ENCODE measurements around the gene STK32C. TPM values are rescaled to one million over a fixed set of nuclear protein-coding genes. Genes with fewer than 3 reads are reported as not detected.

Gene STK32C
- total and polyA plus RNA-seq, 10 of the 15 experiments (the other 5 are each of a cell fraction or from before 2014, with no cell fraction given), result 1.5 to 18.1 (median 6.4) TPM

- Histone ChIP-seq H3K9ac (ENCODE audit: control insufficient read depth, insufficient read depth, low read length) (no peak overlapping the region), H4K20me1 (ENCODE audit: control insufficient read depth, insufficient read depth) (no peaks in the 10 kb centered on the region), H3K79me2 (ENCODE audit: control insufficient read depth, insufficient read depth, low read length) (no peaks in the 10 kb centered on the region), H2AFZ (ENCODE audit: control insufficient read depth, low read depth, low read length) (no peak overlapping the region), H3K4me3 (no peak overlapping the region), H3K4me1 (ENCODE audit: control insufficient read depth, insufficient read depth, low read length) (no peaks in the 10 kb centered on the region), H3K27me3 (replicated peaks in 1 of 2; ENCODE audit: control insufficient read depth in 2 of 2, insufficient read depth in 2 of 2, low read length in 1 of 2) (no peaks in the 10 kb centered on the region), H3K4me2 (ENCODE audit: control insufficient read depth, insufficient read depth) (no peak overlapping the region), H3K36me3 (ENCODE audit: control insufficient read depth in 2 of 2, insufficient read depth in 2 of 2, low read length in 1 of 2) (no peaks in the 10 kb centered on the region), H3K27ac (ENCODE audit: control insufficient read depth, insufficient read depth) (no peak overlapping the region), H3K9me3 (replicated peaks; ENCODE audit: control insufficient read depth, insufficient read depth, low read length) (no peaks in the 10 kb centered on the region; the same call in 2 of the 3 replicates)
- ATAC-seq (no peak), FAIRE-seq (no peak), DNase-seq (ENCODE audit: low read depth, low spot score) (no peak)
- 64% methylated on average over 28 of the region's 46 CpGs for WGBS (ENCODE audit: insufficient coverage, insufficient replicate concordance, low lambda C conversion rate, missing lambda C conversion rate)
- ChIA-PET POLR2A (no interaction called here), CTCF (no interaction called here), SMC1A (ENCODE audit: uncharacterized antibody, unreplicated experiment) (no interaction called here), RAD21 (ENCODE audit: unreplicated experiment) (no interaction called here)
- intact Hi-C loops (cut with micrococcal nuclease; ENCODE audit: unreplicated experiment), result no loop called here
- in situ Hi-C loops (cut with MboI), result no loop called here
- TF ChIP-seq NR2C2 (IDR thresholded peaks at IDR 0.05; ENCODE audit: borderline replicate concordance, control insufficient read depth, insufficient read length, low read depth), result no peak
- TF ChIP-seq RAD21 (IDR thresholded peaks at IDR 0.05; ENCODE audit: insufficient read depth, low read depth, low read length), result 0 out of 2 replicates have a peak, but pooled peaks have one; percentile 22
- TF ChIP-seq HDGF (IDR thresholded peaks at IDR 0.05), result no peak
- no peak for TF ChIP-seq TBL1XR1 (IDR thresholded peaks at IDR 0.05; ENCODE audit: low read depth, low read length)
- BruUV-seq (replicated peaks), result no TSS peak
Observed at GRCh38 chr10:132169766-132170560, 137.8 kb downstream of the STK32C start.

- Histone ChIP-seq H3K27ac (ENCODE audit: control insufficient read depth, insufficient read depth) (no peak overlapping the region), H3K79me2 (ENCODE audit: control insufficient read depth, insufficient read depth, low read length) (no peaks in the 10 kb centered on the region), H3K36me3 (ENCODE audit: control insufficient read depth in 2 of 2, insufficient read depth in 2 of 2, low read length in 1 of 2) (no peaks in the 10 kb centered on the region), H3K4me2 (ENCODE audit: control insufficient read depth, insufficient read depth) (no peak overlapping the region), H3K27me3 (replicated peaks in 1 of 2; ENCODE audit: control insufficient read depth in 2 of 2, insufficient read depth in 2 of 2, low read length in 1 of 2) (no peaks in the 10 kb centered on the region), H3K4me3 (no peak overlapping the region), H3K9me3 (replicated peaks; ENCODE audit: control insufficient read depth, insufficient read depth, low read length) (no peaks in the 10 kb centered on the region; the same call in 2 of the 3 replicates), H4K20me1 (ENCODE audit: control insufficient read depth, insufficient read depth) (no peaks in the 10 kb centered on the region), H3K9ac (ENCODE audit: control insufficient read depth, insufficient read depth, low read length) (no peak overlapping the region), H3K4me1 (ENCODE audit: control insufficient read depth, insufficient read depth, low read length) (no peaks in the 10 kb centered on the region), H2AFZ (ENCODE audit: control insufficient read depth, low read depth, low read length) (no peak overlapping the region)
- WGBS (ENCODE audit: insufficient coverage, insufficient replicate concordance, low lambda C conversion rate, missing lambda C conversion rate), result 72% methylated on average over 30 of the region's 42 CpGs
- DNase-seq (ENCODE audit: low read depth, low spot score) (no peak), FAIRE-seq (no peak), ATAC-seq (no peak)
- ChIA-PET POLR2A (no interaction called here), CTCF (no interaction called here), SMC1A (ENCODE audit: uncharacterized antibody, unreplicated experiment) (no interaction called here), RAD21 (ENCODE audit: unreplicated experiment) (no interaction called here)
- intact Hi-C loops (cut with micrococcal nuclease; ENCODE audit: unreplicated experiment) (no loop called here), in situ Hi-C loops (cut with MboI) (no loop called here)
- no TSS peak for BruUV-seq (replicated peaks)
- TF ChIP-seq SIN3A (IDR thresholded peaks at IDR 0.05; ENCODE audit: low read depth, low read length), result no peak
- no peak for TF ChIP-seq SREBF2 (IDR thresholded peaks at IDR 0.05; ENCODE audit: low read length)
- TF ChIP-seq NBN (IDR thresholded peaks at IDR 0.05), result no peak
- TF ChIP-seq POLR2A (IDR thresholded peaks at IDR 0.05; ENCODE audit: low read depth, low read length), result no peak
- no peak for TF ChIP-seq CUX1 (IDR thresholded peaks at IDR 0.05; ENCODE audit: insufficient replicate concordance, low read depth, low read length)
- no peak for TF ChIP-seq POLR2AphosphoS5 (IDR thresholded peaks at IDR 0.05; ENCODE audit: low read length)
Observed at GRCh38 chr10:132169031-132169765, 138.6 kb downstream of the STK32C start.

Data from GM12878 (cell line).